ENCODE measurements around the gene MORN5. TPM values are rescaled to one million over a fixed set of nuclear protein-coding genes. Genes with fewer than 3 reads are reported as not detected.

The MORN5 gene
- total and polyA plus RNA-seq, 4 donors: not detected

DNA sequence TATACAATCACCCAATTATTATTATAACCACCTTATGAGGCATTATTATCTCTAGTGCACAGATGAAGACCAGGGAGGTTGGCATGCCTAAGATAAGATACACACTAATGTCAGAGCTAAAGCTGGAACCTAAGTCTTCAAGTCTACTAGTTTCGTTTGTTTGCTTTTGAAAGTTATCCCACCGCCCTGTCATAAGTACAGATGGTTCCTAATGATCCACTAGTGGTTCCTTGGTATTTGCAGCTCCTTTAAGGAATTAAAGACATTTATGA lies 14.2 kb upstream of the MORN5 start (continued):
- TF ChIP-seq, protein P1, sequence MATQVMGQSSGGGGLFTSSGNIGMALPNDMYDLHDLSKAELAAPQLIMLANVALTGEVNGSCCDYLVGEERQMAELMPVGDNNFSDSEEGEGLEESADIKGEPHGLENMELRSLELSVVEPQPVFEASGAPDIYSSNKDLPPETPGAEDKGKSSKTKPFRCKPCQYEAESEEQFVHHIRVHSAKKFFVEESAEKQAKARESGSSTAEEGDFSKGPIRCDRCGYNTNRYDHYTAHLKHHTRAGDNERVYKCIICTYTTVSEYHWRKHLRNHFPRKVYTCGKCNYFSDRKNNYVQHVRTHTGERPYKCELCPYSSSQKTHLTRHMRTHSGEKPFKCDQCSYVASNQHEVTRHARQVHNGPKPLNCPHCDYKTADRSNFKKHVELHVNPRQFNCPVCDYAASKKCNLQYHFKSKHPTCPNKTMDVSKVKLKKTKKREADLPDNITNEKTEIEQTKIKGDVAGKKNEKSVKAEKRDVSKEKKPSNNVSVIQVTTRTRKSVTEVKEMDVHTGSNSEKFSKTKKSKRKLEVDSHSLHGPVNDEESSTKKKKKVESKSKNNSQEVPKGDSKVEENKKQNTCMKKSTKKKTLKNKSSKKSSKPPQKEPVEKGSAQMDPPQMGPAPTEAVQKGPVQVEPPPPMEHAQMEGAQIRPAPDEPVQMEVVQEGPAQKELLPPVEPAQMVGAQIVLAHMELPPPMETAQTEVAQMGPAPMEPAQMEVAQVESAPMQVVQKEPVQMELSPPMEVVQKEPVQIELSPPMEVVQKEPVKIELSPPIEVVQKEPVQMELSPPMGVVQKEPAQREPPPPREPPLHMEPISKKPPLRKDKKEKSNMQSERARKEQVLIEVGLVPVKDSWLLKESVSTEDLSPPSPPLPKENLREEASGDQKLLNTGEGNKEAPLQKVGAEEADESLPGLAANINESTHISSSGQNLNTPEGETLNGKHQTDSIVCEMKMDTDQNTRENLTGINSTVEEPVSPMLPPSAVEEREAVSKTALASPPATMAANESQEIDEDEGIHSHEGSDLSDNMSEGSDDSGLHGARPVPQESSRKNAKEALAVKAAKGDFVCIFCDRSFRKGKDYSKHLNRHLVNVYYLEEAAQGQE (IDR thresholded peaks at IDR 0.05): no peak
- no peak for TF ChIP-seq GABPA (IDR thresholded peaks at IDR 0.05 in 1 of 2, conservative IDR thresholded peaks at IDR 0.05 in 1 of 2)

DNA sequence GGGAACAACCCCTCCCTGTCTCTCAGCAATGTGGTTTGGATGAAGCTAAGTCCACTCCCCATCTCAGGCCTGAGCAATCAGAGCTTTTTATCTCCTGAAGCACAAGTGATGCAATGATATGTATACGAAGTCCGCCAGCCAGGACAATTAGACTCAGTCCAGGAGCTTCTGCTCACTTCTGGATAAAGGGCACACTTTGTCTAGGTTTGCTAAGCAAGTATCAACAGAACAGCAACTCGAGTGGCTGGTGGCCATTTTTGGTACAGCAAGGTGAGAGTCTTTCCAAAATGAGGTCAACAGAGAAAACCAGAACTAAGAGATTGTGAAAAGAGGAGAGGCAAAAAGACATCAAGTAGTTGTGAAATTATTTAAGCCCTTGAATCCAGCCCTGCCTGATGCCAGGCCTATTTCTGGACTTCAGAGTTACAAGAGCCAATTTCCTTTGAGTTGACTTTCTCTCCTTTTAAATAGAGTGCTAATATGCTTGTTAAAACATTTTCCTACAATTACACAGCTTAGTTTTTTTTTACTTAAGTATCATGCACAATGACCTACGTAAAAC lies 8.4 kb upstream of the MORN5 start:
- no peak for DNase-seq (ENCODE audit: low spot score)
- Histone ChIP-seq H3K36me3 (ENCODE audit: control insufficient read depth in 4 of 4, insufficient read depth in 3 of 4, low read depth in 1 of 4, low read length in 3 of 4) (peaks cover 2 to 17% (median 10%) of the 10 kb centered on the region in 4 donors), H3K9me3 (ENCODE audit: control insufficient read depth in 4 of 4, low read length in 3 of 4) (no peaks in the 10 kb centered on the region), H3K4me1 (ENCODE audit: control insufficient read depth in 4 of 4, insufficient read depth in 4 of 4, low read length in 3 of 4) (no peaks in the 10 kb centered on the region), H3K27ac (ENCODE audit: low read depth in 1 of 2, low read length in 2 of 2) (no peak overlapping the region), H3K27me3 (ENCODE audit: control insufficient read depth in 4 of 4, insufficient read depth in 4 of 4, low read length in 3 of 4) (no peaks in the 10 kb centered on the region), H3K4me3 (ENCODE audit: low read depth in 1 of 3, low read length in 3 of 3) (no peak overlapping the region), H3K9ac (ENCODE audit: low read depth in 1 of 2, low read length in 2 of 2) (no peak overlapping the region)
- TF ChIP-seq EGR1 (IDR thresholded peaks at IDR 0.05; ENCODE audit: low read depth in 2 of 2) (no peak), FOXA2 (IDR thresholded peaks at IDR 0.05) (no peak), HNF4G (IDR thresholded peaks at IDR 0.05) (no peak), RXRA (IDR thresholded peaks at IDR 0.05) (no peak)
- TF ChIP-seq, protein P2, sequence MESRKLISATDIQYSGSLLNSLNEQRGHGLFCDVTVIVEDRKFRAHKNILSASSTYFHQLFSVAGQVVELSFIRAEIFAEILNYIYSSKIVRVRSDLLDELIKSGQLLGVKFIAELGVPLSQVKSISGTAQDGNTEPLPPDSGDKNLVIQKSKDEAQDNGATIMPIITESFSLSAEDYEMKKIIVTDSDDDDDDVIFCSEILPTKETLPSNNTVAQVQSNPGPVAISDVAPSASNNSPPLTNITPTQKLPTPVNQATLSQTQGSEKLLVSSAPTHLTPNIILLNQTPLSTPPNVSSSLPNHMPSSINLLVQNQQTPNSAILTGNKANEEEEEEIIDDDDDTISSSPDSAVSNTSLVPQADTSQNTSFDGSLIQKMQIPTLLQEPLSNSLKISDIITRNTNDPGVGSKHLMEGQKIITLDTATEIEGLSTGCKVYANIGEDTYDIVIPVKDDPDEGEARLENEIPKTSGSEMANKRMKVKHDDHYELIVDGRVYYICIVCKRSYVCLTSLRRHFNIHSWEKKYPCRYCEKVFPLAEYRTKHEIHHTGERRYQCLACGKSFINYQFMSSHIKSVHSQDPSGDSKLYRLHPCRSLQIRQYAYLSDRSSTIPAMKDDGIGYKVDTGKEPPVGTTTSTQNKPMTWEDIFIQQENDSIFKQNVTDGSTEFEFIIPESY (IDR thresholded peaks at IDR 0.05): no peak
- TF ChIP-seq, protein P1 (IDR thresholded peaks at IDR 0.05): no peak
- WGBS: 84% methylated on average over 4 of the region's 4 CpGs

DNA sequence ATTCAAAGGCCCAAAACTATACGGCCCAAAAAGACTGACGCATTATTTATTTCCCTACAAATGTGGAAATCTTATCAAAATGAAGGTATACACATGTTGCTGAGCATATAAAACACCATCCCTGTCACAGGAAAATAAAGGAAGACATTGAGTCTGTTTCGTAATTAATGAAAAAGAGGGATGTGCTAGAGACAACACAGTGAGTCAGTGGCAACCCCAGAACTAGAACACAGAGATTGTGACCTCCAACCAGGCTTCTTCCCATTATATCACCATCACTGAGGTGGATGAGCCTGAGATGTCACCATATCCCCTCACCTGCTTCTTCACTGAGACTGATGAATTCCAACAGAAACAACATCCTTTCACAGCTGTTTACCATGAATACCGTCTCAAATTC lies 3.9 kb upstream of the MORN5 start:
- Histone ChIP-seq H3K36me3 (ENCODE audit: control insufficient read depth in 4 of 4, insufficient read depth in 3 of 4, low read depth in 1 of 4, low read length in 3 of 4) (peaks cover 0 to 5% (median 3%) of the 10 kb centered on the region in 4 donors), H3K27me3 (ENCODE audit: control insufficient read depth in 4 of 4, insufficient read depth in 4 of 4, low read length in 3 of 4) (no peaks in the 10 kb centered on the region), H3K4me3 (ENCODE audit: low read depth in 1 of 3, low read length in 3 of 3) (no peak overlapping the region), H3K27ac (ENCODE audit: low read depth in 1 of 2, low read length in 2 of 2) (no peak overlapping the region), H3K9me3 (ENCODE audit: control insufficient read depth in 4 of 4, low read length in 3 of 4) (no peaks in the 10 kb centered on the region), H3K4me1 (ENCODE audit: control insufficient read depth in 4 of 4, insufficient read depth in 4 of 4, low read length in 3 of 4) (peaks cover 0 to 18% (median 17%) of the 10 kb centered on the region in 4 donors), H3K9ac (ENCODE audit: low read depth in 1 of 2, low read length in 2 of 2) (no peak overlapping the region)
- TF ChIP-seq FOXA1 (IDR thresholded peaks at IDR 0.05): no peak
- DNase-seq (ENCODE audit: low spot score): no peak
- 91% methylated on average over 4 of the region's 4 CpGs for WGBS

Measured in liver (tissue), 9 donors.